RPMI7951 (cell line): ENCODE results near the gene CCL8. TPM values are rescaled to one million over a fixed set of nuclear protein-coding genes. Genes with fewer than 3 reads are reported as not detected.

ENCODE experiments used
- DNase-seq: peaks from one replicate; pipeline ENCODE4 v3.0.0-alpha.2; 2012; ENCODE audit warnings: low read depth
- total RNA-seq: library from RNA; depleted of rRNA; stranded (reverse); fragments of >200 nt; shearing (Covaris generic); gene quantifications from 2 replicates; pipeline ENCODE4 v1.2.3, GENCODE V29; 2014

Gene CCL8
- total RNA-seq, 1 experiment from 2014 or later, result not detected

GRCh38 chr17:34313164-34313563 is 6.1 kb upstream of the CCL8 start:
- peak; percentile 15 for DNase-seq

- peak; percentile 67 for DNase-seq
Measured at GRCh38 chr17:34314279-34314678, 5.0 kb upstream of the CCL8 start.

- peak; percentile 37 for DNase-seq
Measured at GRCh38 chr17:34318474-34318873, 761 bp upstream of the CCL8 start.

- DNase-seq, result no peak
Measured at GRCh38 chr17:34321964-34322363, 2.7 kb downstream of the CCL8 start.

- peak; percentile 58 for DNase-seq
Measured at GRCh38 chr17:34327580-34327979, 8.3 kb downstream of the CCL8 start.

GRCh38 chr17:34337701-34338100 is 18.5 kb downstream of the CCL8 start:
- no peak for DNase-seq

- no peak for DNase-seq
Measured at GRCh38 chr17:34339138-34339770, 20.0 kb downstream of the CCL8 start.

GRCh38 chr17:34341916-34342315 is 22.7 kb downstream of the CCL8 start:
- DNase-seq, result no peak

GRCh38 chr17:34347063-34347462 is 27.8 kb downstream of the CCL8 start:
- no peak for DNase-seq

- DNase-seq, result no peak
Measured at GRCh38 chr17:34349751-34350150, 30.5 kb downstream of the CCL8 start.

GRCh38 chr17:34351096-34351495 is 31.9 kb downstream of the CCL8 start:
- DNase-seq, result no peak

- no peak for DNase-seq
Measured at GRCh38 chr17:34352191-34352590, 33.0 kb downstream of the CCL8 start.

- DNase-seq, result no peak
Measured at GRCh38 chr17:34354637-34355036, 35.4 kb downstream of the CCL8 start.

- no peak for DNase-seq
Measured at GRCh38 chr17:34356194-34356593, 37.0 kb downstream of the CCL8 start, which contains the start of gene CCL13. CCL13 (plus strand) TSS chr17:34356480; CDS start chr17:34356527, 47 bp downstream.

GRCh38 chr17:34357398-34357797 is 38.2 kb downstream of the CCL8 start:
- no peak for DNase-seq

GRCh38 chr17:34358631-34359030 is 39.4 kb downstream of the CCL8 start:
- no peak for DNase-seq

GRCh38 chr17:34360601-34361270 is 41.5 kb downstream of the CCL8 start:
- no peak for DNase-seq

- peak; percentile 81 for DNase-seq
Measured at GRCh38 chr17:34361478-34362061, 42.3 kb downstream of the CCL8 start.

GRCh38 chr17:34363183-34363661 is 44.0 kb downstream of the CCL8 start, which contains the start of gene CCL1:
CCL1 (minus strand) TSS chr17:34363233; CDS start chr17:34363161, 72 bp downstream.
- no peak for DNase-seq

GRCh38 chr17:34364751-34365150 is 45.5 kb downstream of the CCL8 start:
- no peak for DNase-seq

- DNase-seq, result no peak
Measured at GRCh38 chr17:34365340-34365739, 46.1 kb downstream of the CCL8 start.

- DNase-seq, result no peak
Measured at GRCh38 chr17:34366010-34366409, 46.8 kb downstream of the CCL8 start.
